Kidney capillary endothelial cell (primary cell): Measurements from ENCODE around the gene RICTOR.
"Not testable (repeated sequence)": the region's sequence is repeated elsewhere in the genome, so short reads cannot be mapped to it uniquely, and the experiment has no call there.

Experiments used
- DNase-seq: peaks from one replicate; pipeline ENCODE4 v3.0.0-alpha.2; 2018; ENCODE audit warnings: low spot score

The RICTOR gene

DNA sequence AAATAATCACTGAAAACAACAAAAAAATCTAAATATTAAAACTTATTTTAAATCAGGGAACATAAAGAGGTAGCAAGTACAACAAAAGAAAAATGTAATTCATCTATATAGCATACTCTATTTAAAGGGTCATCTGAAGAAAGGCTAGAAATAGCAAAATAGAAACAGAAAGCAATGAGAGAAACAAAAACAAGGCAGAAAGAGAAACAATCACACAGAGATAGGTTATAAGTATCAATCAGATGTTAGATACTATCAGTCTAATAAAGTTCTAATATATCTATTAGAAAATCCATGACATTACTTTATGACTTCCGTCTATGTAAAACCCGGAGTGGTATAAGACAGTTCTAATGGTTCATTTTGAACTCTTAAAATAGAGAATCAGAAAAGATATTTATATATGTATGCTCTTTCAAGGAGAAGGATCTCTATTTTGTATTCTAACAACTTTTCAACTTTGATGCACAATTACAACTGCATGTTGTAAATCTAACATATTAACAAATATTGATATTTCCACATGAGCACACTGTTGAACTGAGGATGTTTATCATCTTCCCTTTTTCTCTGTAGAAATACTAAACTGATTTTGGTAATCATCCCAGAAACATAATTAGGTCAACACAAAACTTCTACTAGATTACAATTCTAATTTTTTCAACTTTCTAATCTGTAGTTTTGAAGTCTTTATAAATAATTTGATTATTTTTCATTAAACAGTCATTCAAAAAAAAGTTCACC, 15.8 kb downstream of the RICTOR start:
- no peak for DNase-seq

GRCh38 chr5:39057734-39058133, 16.5 kb downstream of the RICTOR start:
- DNase-seq, result no peak

- no peak for DNase-seq
These were observed 18.3 kb downstream of the RICTOR start for GRCh38 chr5:39055768-39056398.

- DNase-seq, result no peak
These were observed 19.0 kb downstream of the RICTOR start for GRCh38 chr5:39055027-39055767.

GRCh38 chr5:39053189-39053588, 21.0 kb downstream of the RICTOR start:
- no peak for DNase-seq

GRCh38 chr5:39052141-39052540, 22.1 kb downstream of the RICTOR start:
- no peak for DNase-seq

GRCh38 chr5:39049315-39049714, 24.9 kb downstream of the RICTOR start:
- DNase-seq, result no peak

DNA sequence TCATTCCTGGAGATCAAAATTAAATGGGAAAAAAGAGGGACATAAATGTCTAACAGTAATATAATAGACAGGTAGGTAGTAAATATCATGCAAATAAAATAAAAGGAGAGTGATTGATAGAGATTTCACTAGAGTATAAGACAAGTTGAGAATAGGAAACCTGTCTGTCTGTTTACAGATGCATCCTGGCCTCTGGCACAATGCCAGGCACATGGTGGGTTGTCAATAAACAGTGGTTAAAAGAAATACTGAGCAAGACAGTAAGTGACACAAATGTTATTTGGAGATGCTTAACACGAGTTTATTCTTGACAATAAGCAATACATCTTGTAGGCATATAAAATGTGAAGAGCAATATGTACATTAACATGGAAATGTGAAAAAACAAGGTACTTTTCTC, 33.3 kb downstream of the RICTOR start:
- DNase-seq, result no peak

- DNase-seq, result not testable (repeated sequence)
These were observed 39.7 kb downstream of the RICTOR start for GRCh38 chr5:39034493-39034892.

DNA sequence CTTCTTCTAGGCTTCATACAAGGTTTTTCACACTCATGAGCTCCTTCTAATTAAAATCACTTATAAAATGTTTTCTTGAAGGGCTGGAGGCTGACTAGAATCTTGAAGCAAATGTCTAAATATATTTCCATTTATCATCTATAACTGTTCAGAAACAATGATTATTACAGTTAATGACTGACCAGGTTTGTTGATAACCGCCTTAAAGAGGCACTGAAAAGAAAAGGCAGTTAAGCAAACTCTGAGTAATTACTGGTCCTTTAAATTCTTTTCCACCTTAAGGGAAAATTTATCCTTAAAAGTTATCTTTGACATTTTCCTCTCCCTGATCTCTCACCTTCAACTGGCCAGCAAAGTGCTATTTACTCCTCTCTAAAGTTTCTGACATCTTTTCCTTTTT, 43.2 kb downstream of the RICTOR start:
- no peak for DNase-seq

DNA sequence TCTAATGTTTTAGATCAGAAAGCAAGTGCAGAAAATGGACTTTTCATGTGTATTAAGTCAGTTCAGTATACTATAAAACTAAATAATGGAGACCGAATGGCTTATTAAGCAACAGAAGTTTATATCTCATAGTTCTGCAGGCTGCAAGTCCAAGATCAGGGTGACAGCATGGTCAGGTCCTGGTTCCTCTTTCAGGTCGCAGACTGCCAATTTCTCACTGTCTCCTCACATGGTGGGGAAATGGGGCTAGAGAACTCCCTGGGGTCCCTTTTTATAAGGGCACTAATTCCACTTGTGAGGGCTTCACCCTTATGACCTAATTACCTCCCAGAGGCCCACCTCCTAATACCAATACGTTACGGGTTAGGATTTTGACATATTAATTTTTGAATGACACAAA, 48.7 kb downstream of the RICTOR start:
- DNase-seq, result no peak

- no peak for DNase-seq
These were observed 49.3 kb downstream of the RICTOR start for GRCh38 chr5:39024884-39025283.

DNA sequence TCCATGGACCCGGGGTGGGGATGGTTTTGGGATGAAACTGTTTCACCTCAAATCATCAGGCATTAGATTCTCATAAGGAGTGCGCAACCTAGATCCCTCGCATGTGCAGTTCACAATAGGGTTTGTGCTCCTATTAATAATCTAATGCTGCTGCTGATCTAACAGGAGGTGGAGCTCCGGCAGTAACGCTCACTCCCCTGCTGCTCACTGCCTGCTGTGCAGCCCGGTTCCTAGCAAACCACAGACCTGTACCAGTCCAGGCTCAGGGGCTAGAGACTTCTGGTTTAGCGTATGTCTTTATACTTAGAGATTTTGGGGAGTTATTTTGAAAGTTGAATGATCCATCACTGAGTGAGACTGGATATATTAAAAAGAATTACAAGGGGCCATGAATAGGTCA, 50.2 kb downstream of the RICTOR start:
- no peak for DNase-seq

DNA sequence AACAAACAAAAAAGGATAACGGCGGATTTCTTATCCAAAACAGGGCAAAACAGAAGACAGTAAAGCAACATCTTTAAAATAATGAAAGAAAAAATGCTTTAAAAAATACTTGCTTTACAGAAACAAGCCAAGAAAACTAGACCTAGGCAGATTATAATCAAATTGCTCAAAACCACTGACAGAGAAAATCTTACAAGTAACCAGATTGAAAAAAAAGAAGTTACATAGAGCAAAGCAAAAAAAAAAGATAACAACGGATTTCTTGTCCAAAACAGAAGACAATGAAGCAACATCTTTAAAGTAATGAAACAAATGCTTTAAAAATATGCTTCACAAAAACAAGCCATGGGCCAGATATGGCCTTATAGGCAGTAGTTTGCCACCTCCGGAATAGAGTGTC, 51.1 kb downstream of the RICTOR start:
- DNase-seq, result no peak

DNA sequence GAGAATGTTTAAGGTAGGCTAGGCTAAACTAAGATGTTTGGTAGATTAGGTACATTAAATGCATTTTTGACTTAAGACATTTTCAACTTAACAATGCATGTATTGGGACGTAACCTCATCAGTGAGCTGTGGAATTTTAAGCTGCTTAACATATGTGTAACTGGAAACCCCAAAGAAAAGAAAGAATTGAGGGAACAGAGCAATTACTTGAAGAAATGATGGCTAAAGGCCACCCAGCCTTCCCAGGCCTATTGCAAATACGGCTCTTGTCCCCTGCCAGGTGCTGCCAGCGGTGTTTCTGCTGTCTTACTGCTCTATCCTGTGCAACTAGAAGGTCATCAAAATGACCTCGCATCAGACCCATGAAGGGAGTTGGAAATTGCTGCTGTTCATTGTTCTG, 52.0 kb downstream of the RICTOR start:
- no peak for DNase-seq

GRCh38 chr5:39021413-39021812, 52.8 kb downstream of the RICTOR start:
- no peak for DNase-seq

- no peak for DNase-seq
These were observed 53.7 kb downstream of the RICTOR start for GRCh38 chr5:39020458-39020857.

GRCh38 chr5:39019254-39019653, 54.9 kb downstream of the RICTOR start:
- DNase-seq, result no peak

DNA sequence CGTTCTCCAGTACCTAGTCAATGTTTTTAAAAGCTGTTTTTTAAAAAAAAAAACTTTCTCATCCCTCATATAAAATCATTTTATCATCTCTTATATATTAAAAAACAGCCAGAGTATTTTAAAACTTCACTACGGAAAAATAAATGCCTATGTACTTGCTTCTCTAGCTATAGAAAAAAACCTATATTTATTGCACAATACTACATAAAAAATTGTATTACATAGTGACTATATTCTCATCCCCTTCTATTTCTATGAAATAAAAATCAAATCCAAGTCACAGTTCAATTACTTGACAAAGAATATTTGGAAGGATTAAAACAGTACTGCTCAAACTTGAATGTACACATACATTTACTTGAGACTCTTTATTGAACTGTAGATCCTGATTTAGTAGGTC, 56.7 kb downstream of the RICTOR start:
- no peak for DNase-seq

DNA sequence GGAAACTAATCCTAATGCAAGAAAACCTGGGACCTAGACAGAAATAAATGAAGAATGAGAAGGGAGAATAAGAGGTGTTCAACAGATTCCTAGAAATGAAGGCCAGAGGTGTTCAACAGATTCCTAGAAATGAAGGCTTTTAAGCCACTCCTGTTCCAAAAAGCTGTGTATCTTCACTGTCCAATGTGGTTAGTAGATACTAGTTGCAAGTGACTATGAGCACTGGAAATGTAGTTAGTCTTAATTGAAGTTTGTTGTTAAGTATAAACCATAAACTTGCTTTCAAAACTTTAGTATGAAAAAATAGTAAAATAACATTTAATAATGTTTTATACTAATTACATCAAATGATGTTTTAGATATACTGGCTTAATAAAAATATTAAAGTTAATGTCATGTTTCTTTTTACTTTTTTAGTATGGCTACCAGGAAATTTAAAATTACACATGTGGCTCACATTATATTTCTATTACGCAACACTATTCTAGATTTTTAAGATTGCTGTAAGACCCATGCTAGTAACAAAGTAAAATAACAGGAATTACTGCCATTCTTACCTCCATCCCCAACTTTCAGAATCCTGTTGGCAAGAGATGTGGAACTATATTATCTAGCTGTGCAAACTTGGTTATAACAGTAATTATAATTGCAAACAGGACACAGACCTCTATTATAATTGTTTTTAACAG, 57.5 kb downstream of the RICTOR start:
- no peak for DNase-seq

- DNase-seq, result no peak
These were observed 58.2 kb downstream of the RICTOR start for GRCh38 chr5:39015743-39016586.

DNA sequence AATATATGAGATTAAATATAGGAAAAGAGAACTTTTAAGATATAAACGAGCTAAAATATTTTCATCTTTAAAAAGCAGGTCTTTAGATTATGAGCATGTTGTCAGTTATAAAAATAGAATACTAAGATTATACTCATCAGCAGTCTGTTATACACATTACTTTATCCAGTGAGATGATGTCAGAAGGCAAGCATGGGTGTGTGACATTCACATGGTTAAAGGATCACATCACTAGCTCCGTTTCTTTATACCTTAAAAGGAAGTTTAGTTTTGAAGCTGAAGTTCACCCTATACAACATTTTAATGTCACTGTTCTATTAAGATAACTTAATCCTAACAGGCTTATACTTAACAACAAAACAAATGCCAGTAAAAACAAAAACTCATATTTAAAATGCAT, 59.6 kb downstream of the RICTOR start:
- no peak for DNase-seq
